HG02623 (cell line): ENCODE measurements around the gene SLC25A23.

Experiments
- ATAC-seq: cut with Tn5 transposase; IDR thresholded peaks from one replicate; pipeline ENCODE4 v1.9.1; 2021; ENCODE audit warnings: moderate library complexity; ENCODE audit not compliant: unreplicated experiment

Gene SLC25A23

GRCh38 chr19:6425732-6426620 lies 33.6 kb downstream of the SLC25A23 start:
- ATAC-seq, result no peak

- ATAC-seq, result peak; percentile 84
Measured at GRCh38 chr19:6424939-6425731, 34.5 kb downstream of the SLC25A23 start.

- ATAC-seq, result no peak
Measured at GRCh38 chr19:6424195-6424938, 35.2 kb downstream of the SLC25A23 start, which contains the start of gene KHSRP. KHSRP (minus strand) TSS chr19:6424811; CDS start chr19:6424701, 110 bp downstream.

GRCh38 chr19:6423499-6424194 lies 35.9 kb downstream of the SLC25A23 start:
- ATAC-seq, result no peak

GRCh38 chr19:6421075-6422014 lies 38.2 kb downstream of the SLC25A23 start:
- ATAC-seq, result no peak

GRCh38 chr19:6418562-6418932 lies 41.0 kb downstream of the SLC25A23 start:
- no peak for ATAC-seq

- no peak for ATAC-seq
Measured at GRCh38 chr19:6417713-6418561, 41.7 kb downstream of the SLC25A23 start.

GRCh38 chr19:6416658-6417405 lies 42.8 kb downstream of the SLC25A23 start:
- no peak for ATAC-seq

GRCh38 chr19:6415591-6416190 lies 43.9 kb downstream of the SLC25A23 start:
- ATAC-seq, result no peak

GRCh38 chr19:6414793-6415590 lies 44.6 kb downstream of the SLC25A23 start:
- ATAC-seq, result no peak

GRCh38 chr19:6413721-6414643 lies 45.6 kb downstream of the SLC25A23 start:
- no peak for ATAC-seq

GRCh38 chr19:6413291-6413690 lies 46.3 kb downstream of the SLC25A23 start:
- no peak for ATAC-seq

- ATAC-seq, result no peak
Measured at GRCh38 chr19:6412447-6413091, 47.0 kb downstream of the SLC25A23 start.

- no peak for ATAC-seq
Measured at GRCh38 chr19:6412061-6412446, 47.5 kb downstream of the SLC25A23 start.

GRCh38 chr19:6409346-6409745 lies 50.2 kb downstream of the SLC25A23 start:
- no peak for ATAC-seq
